GM18502 (cell line): ENCODE results near the gene ZCCHC8.
"Not testable (repeated sequence)": the region's sequence is repeated elsewhere in the genome, so short reads cannot be mapped to it uniquely, and the experiment has no call there.

Experiments
- ATAC-seq: cut with Tn5 transposase; IDR thresholded peaks from one replicate; pipeline ENCODE4 v1.9.1; 2021; ENCODE audit warnings: mild to moderate bottlenecking; ENCODE audit not compliant: unreplicated experiment, poor library complexity

Gene ZCCHC8

GRCh38 chr12:122438822-122439221, 61.9 kb downstream of the ZCCHC8 start:
- ATAC-seq: not testable (repeated sequence)

GRCh38 chr12:122437656-122438121, 63.0 kb downstream of the ZCCHC8 start:
- no peak for ATAC-seq

GRCh38 chr12:122435186-122435585, 65.5 kb downstream of the ZCCHC8 start:
- ATAC-seq: no peak

GRCh38 chr12:122429043-122429442, 71.7 kb downstream of the ZCCHC8 start:
- ATAC-seq: not testable (repeated sequence)

- ATAC-seq: no peak
Measured at GRCh38 chr12:122427403-122427802, 73.3 kb downstream of the ZCCHC8 start.

- no peak for ATAC-seq
Measured at GRCh38 chr12:122423258-122424165, 77.2 kb downstream of the ZCCHC8 start.

GRCh38 chr12:122422730-122423257, 77.9 kb downstream of the ZCCHC8 start:
- no peak for ATAC-seq

- peak; percentile 58 for ATAC-seq
Measured at GRCh38 chr12:122421821-122422729, 78.7 kb downstream of the ZCCHC8 start, which contains the start of gene CLIP1. CLIP1 (minus strand) TSS chr12:122422669; CDS start chr12:122380452, 42,217 bp downstream.
